ENCODE results near the gene FOXA3.

- TF ChIP-seq CTCF (IDR thresholded peaks at IDR 0.05), result no peak
- TF ChIP-seq POLR2AphosphoS5 (IDR thresholded peaks at IDR 0.05), result no peak
- TF ChIP-seq EP300 (IDR thresholded peaks at IDR 0.05), result no peak
These were observed 25.2 kb downstream of the FOXA3 start for GRCh38 chr19:45889210-45889885.

All from gastroesophageal sphincter (tissue), 3 donors.